CD4-positive, alpha-beta T cell (primary cell): ENCODE measurements around the gene ORC5. TPM values are rescaled to one million over a fixed set of nuclear protein-coding genes. Genes with fewer than 3 reads are reported as not detected.

Experiments
- ATAC-seq: fragments of 200-7000 bp; cut with Tn5 transposase; one replicate; pipeline ENCODE4 v1.10.0; 2022; ENCODE audit warnings: mild to moderate bottlenecking; ENCODE audit not compliant: poor library complexity
- CTCF ChIA-PET: fragments of 350-600 bp; sonication (Branson Sonifier 250); formaldehyde crosslinking; loops from one replicate; lab custom pipeline; 2021; ENCODE audit warnings: antibody characterized with exemption, inconsistent platforms; lab: Charles Lee
- POLR2A ChIA-PET: fragments of 350-600 bp; sonication (Branson Sonifier 250); formaldehyde crosslinking; loops from one replicate; lab custom pipeline; 2021; ENCODE audit warnings: antibody characterized with exemption, inconsistent platforms; lab: Charles Lee
- DNase-seq, 14 experiments: peaks; one replicate each; pipeline ENCODE4 v3.0.0-alpha.2; 2013 to 2020; ENCODE audit warnings: mixed read lengths in 2 of 14
- H3K27ac ChIP-seq, 2 donors: one replicate each; pipeline versions ENCODE4 v1.5.1 to v1.7.0; 2013; ENCODE audit warnings: low read length in 2 of 2, low read depth in 1 of 2, mild to moderate bottlenecking in 1 of 2
- H3K27me3 ChIP-seq, 2 experiments: 1 replicate in 1 of 2; 2 replicates in 1 of 2; pipeline versions ENCODE4 v1.6.1 to v1.7.0; 2013; ENCODE audit warnings: low read length in 2 of 2, control low read depth in 1 of 2, mild to moderate bottlenecking in 1 of 2, moderate library complexity in 1 of 2; ENCODE audit not compliant: insufficient read depth in 2 of 2, control insufficient read depth in 1 of 2
- H3K36me3 ChIP-seq: one replicate; pipeline ENCODE4 v1.6.1; 2013; ENCODE audit warnings: low read length, control low read depth; ENCODE audit not compliant: insufficient read depth
- H3K4me1 ChIP-seq: one replicate; pipeline ENCODE4 v1.6.1; 2013; ENCODE audit warnings: low read length, control low read depth; ENCODE audit not compliant: insufficient read depth
- H3K4me3 ChIP-seq: one replicate; pipeline ENCODE4 v1.5.1; 2013; ENCODE audit warnings: mild to moderate bottlenecking, low read length, moderate library complexity
- H3K9me3 ChIP-seq, 2 experiments: 1 replicate in 1 of 2; 2 replicates in 1 of 2; pipeline versions ENCODE4 v1.6.1 to v1.7.0; 2013; ENCODE audit warnings: low read length in 2 of 2, mild to moderate bottlenecking in 2 of 2, control low read depth in 1 of 2, moderate library complexity in 1 of 2; ENCODE audit not compliant: control insufficient read depth in 1 of 2, insufficient read depth in 1 of 2
- H3K27ac Mint-ChIP-seq: one replicate; pipeline ENCODE4 v1.8.0; 2020; ENCODE audit warnings: mixed read lengths
- H3K27me3 Mint-ChIP-seq: one replicate; pipeline ENCODE4 v1.8.0; 2021; ENCODE audit warnings: mixed read lengths
- H3K36me3 Mint-ChIP-seq: one replicate; pipeline ENCODE4 v1.8.0; 2021; ENCODE audit warnings: low read depth, mixed read lengths
- H3K4me1 Mint-ChIP-seq: one replicate; pipeline ENCODE4 v1.8.0; 2021; ENCODE audit warnings: low read depth, mixed read lengths
- H3K4me3 Mint-ChIP-seq: one replicate; pipeline ENCODE4 v1.8.0; 2020; ENCODE audit warnings: mild to moderate bottlenecking, mixed read lengths
- H3K9me3 Mint-ChIP-seq: one replicate; pipeline ENCODE4 v1.8.0; 2020; ENCODE audit warnings: mixed read lengths
- CTCF ChIP-seq: fragments of 200-600 bp; IDR thresholded peaks from one replicate; pipeline ENCODE4 v1.8.0; 2022; ENCODE audit warnings: antibody characterized with exemption, mild to moderate bottlenecking
- intact Hi-C, 2 experiments: fragments of 100-400 bp; cut with DNase I in 1 of 2; cut with micrococcal nuclease in 1 of 2; formaldehyde crosslinking; loops; one replicate each; pipeline versions ENCODE4 v1.15.1 to v1.9.0; 2023 to 2025; cut with DNase I, micrococcal nuclease
- total RNA-seq, 174 experiments: library from RNA in 2 of 174; stranded (reverse) in 2 of 174; gene quantifications; one replicate each; pipeline ENCODE4 v1.2.3 and lab custom pipeline; 2021 to 2026

The ORC5 gene
- total RNA-seq, 2 experiments from 2014 or later = 7.7 to 9.3 TPM

- intact Hi-C loops = no loop called here
- Mint-ChIP-seq H3K4me1 (no peaks in the 10 kb centered on the region), H3K36me3 (peaks cover 49% of the 10 kb centered on the region), H3K27ac (no peak overlapping the region), H3K4me3 (no peak overlapping the region), H3K27me3 (no peaks in the 10 kb centered on the region), H3K9me3 (peaks cover 7% of the 10 kb centered on the region)
- no peak for TF ChIP-seq CTCF
- Histone ChIP-seq H3K9me3 (no peaks in the 10 kb centered on the region), H3K27ac (no peak overlapping the region), H3K27me3 (no peaks in the 10 kb centered on the region), H3K36me3 (peaks cover 25% of the 10 kb centered on the region), H3K4me1 (no peaks in the 10 kb centered on the region), H3K4me3 (no peak overlapping the region)
- ATAC-seq (no peak), DNase-seq (no peak)
- CTCF ChIA-PET = no interaction called here
- POLR2A ChIA-PET = no interaction called here
These were observed 83.3 kb downstream of the ORC5 start for GRCh38 chr7:104124469-104124868.

- no peaks in the 10 kb centered on the region for H3K4me1 ChIP-seq
- Mint-ChIP-seq H3K9me3 (peaks cover 7% of the 10 kb centered on the region), H3K36me3 (peaks cover 43% of the 10 kb centered on the region), H3K4me1 (no peaks in the 10 kb centered on the region), H3K27me3 (no peaks in the 10 kb centered on the region), H3K27ac (no peak overlapping the region), H3K4me3 (no peak overlapping the region)
- ATAC-seq (no peak), DNase-seq (no peak)
- peaks cover 20% of the 10 kb centered on the region for H3K36me3 ChIP-seq
- CTCF ChIA-PET = no interaction called here
- TF ChIP-seq CTCF = no peak
- POLR2A ChIA-PET = no interaction called here
- intact Hi-C loops = no loop called here
- H3K27ac ChIP-seq = no peak overlapping the region
- H3K4me3 ChIP-seq = no peak overlapping the region
- no peaks in the 10 kb centered on the region for H3K9me3 ChIP-seq
- no peaks in the 10 kb centered on the region for H3K27me3 ChIP-seq
These were observed 84.0 kb downstream of the ORC5 start for GRCh38 chr7:104123786-104124185.

GRCh38 chr7:104113788-104114187 is 94.0 kb downstream of the ORC5 start:
- Histone ChIP-seq H3K36me3 (no peaks in the 10 kb centered on the region), H3K9me3 (no peaks in the 10 kb centered on the region), H3K4me3 (no peak overlapping the region), H3K27ac (no peak overlapping the region), H3K27me3 (no peaks in the 10 kb centered on the region), H3K4me1 (no peaks in the 10 kb centered on the region)
- Mint-ChIP-seq H3K27me3 (peaks cover 4% of the 10 kb centered on the region), H3K27ac (no peak overlapping the region), H3K4me3 (no peak overlapping the region), H3K9me3 (no peaks in the 10 kb centered on the region), H3K36me3 (no peaks in the 10 kb centered on the region), H3K4me1 (no peaks in the 10 kb centered on the region)
- POLR2A ChIA-PET = no interaction called here
- CTCF ChIA-PET = no interaction called here
- intact Hi-C loops = no loop called here
- ATAC-seq (no peak), DNase-seq (no peak)
- TF ChIP-seq CTCF = no peak
